GM12878 (cell line): ENCODE measurements around the gene KCNA4. TPM values are rescaled to one million over a fixed set of nuclear protein-coding genes. Genes with fewer than 3 reads are reported as not detected.

ENCODE experiments used
- BACH1 ChIP-seq: fragments of 450-650 bp; IDR thresholded peaks from 2 replicates; pipeline ENCODE4 v1.6.1; 2017; ENCODE audit warnings: mild to moderate bottlenecking, borderline replicate concordance
- CBFB ChIP-seq: IDR thresholded peaks from 2 replicates; pipeline ENCODE4 v1.6.1; 2016; ENCODE audit warnings: antibody characterized with exemption, low read depth
- CBX5 ChIP-seq: sonication (generic); IDR thresholded peaks from 2 replicates; pipeline ENCODE4 v1.6.1; 2016; ENCODE audit warnings: low read depth, moderate library complexity, mild to moderate bottlenecking, inconsistent platforms
- FOXM1 ChIP-seq: IDR thresholded peaks from 2 replicates; pipeline ENCODE4 v1.6.1; 2012; ENCODE audit warnings: low read depth, mild to moderate bottlenecking, inconsistent platforms, low read length, moderate library complexity
- IRF4 ChIP-seq: IDR thresholded peaks from 2 replicates; pipeline ENCODE4 v1.6.1; 2011; ENCODE audit warnings: low read depth, low read length
- NFXL1 ChIP-seq: fragments of 450-650 bp; IDR thresholded peaks from 2 replicates; pipeline ENCODE4 v1.6.1; 2017; ENCODE audit warnings: antibody characterized with exemption, mild to moderate bottlenecking, borderline replicate concordance
- PAX8 ChIP-seq: fragments of 450-650 bp; IDR thresholded peaks from 2 replicates; pipeline ENCODE4 v1.6.1; 2017; ENCODE audit warnings: mild to moderate bottlenecking, moderate library complexity
- POLR2AphosphoS5 ChIP-seq: IDR thresholded peaks from 2 replicates; pipeline ENCODE4 v1.6.1; 2011; ENCODE audit warnings: mild to moderate bottlenecking, low read length, inconsistent platforms
- RELA ChIP-seq: fragments of 450-650 bp; IDR thresholded peaks from 2 replicates; pipeline ENCODE4 v1.8.0; 2014; ENCODE audit warnings: borderline replicate concordance; ENCODE audit not compliant: partially characterized antibody
- RFX5 ChIP-seq: IDR thresholded peaks from 2 replicates; pipeline ENCODE4 v1.6.1; 2011; ENCODE audit warnings: low read depth, low read length, improper control_type of control experiment
- SIN3A ChIP-seq: IDR thresholded peaks from 2 replicates; pipeline ENCODE4 v1.6.1; 2012; ENCODE audit warnings: low read depth, low read length, improper control_type of control experiment
- SMARCA5 ChIP-seq: fragments of 450-650 bp; IDR thresholded peaks from 2 replicates; pipeline ENCODE4 v1.6.1; 2017; ENCODE audit warnings: mild to moderate bottlenecking
- SP1 ChIP-seq: IDR thresholded peaks from one replicate; pipeline ENCODE4 v1.6.1; 2011; ENCODE audit warnings: low read depth, low read length
- SPI1 ChIP-seq: IDR thresholded peaks from 2 replicates; pipeline ENCODE4 v1.6.1; 2011; ENCODE audit warnings: low read depth, mild to moderate bottlenecking, low read length, moderate library complexity, borderline replicate concordance; ENCODE audit not compliant: insufficient read depth
- SREBF1 ChIP-seq: IDR thresholded peaks from 2 replicates; pipeline ENCODE4 v1.6.1; 2012; ENCODE audit warnings: mild to moderate bottlenecking, low read length
- TAF1 ChIP-seq: IDR thresholded peaks from 2 replicates; pipeline ENCODE4 v1.6.1; 2011; ENCODE audit warnings: mild to moderate bottlenecking, low read depth, low read length, borderline replicate concordance
- YY1 ChIP-seq: IDR thresholded peaks from 2 replicates; pipeline ENCODE4 v1.6.1; 2011; ENCODE audit warnings: low read depth, mild to moderate bottlenecking, low read length
- ZBED1 ChIP-seq: IDR thresholded peaks from 2 replicates; pipeline ENCODE4 v1.6.1; 2016; ENCODE audit warnings: borderline replicate concordance
- ZNF207 ChIP-seq: fragments of 450-650 bp; IDR thresholded peaks from 2 replicates; pipeline ENCODE4 v1.6.1; 2014; ENCODE audit warnings: antibody characterized with exemption, mild to moderate bottlenecking, borderline replicate concordance
- ZNF24 ChIP-seq: fragments of 450-650 bp; IDR thresholded peaks from 2 replicates; pipeline ENCODE4 v1.6.1; 2017; ENCODE audit warnings: antibody characterized with exemption, mild to moderate bottlenecking
- ZNF622 ChIP-seq: fragments of 450-650 bp; IDR thresholded peaks from 2 replicates; pipeline ENCODE4 v1.6.1; 2017; ENCODE audit warnings: mild to moderate bottlenecking, inconsistent platforms
- ZZZ3 ChIP-seq: IDR thresholded peaks from 2 replicates; pipeline ENCODE4 v1.6.1; 2011; ENCODE audit warnings: low read depth; ENCODE audit not compliant: control insufficient read depth, insufficient read length
- polyA plus RNA-seq, 11 experiments: library from polyadenylated mRNA; depleted of rRNA in 4 of 11; unstranded in 6 of 11; stranded (reverse) in 5 of 11; fragments of >200 nt; fragmentation: Nextera tagmentation in 4 of 11; fragmentation: Illumina TruSeq in 1 of 11; extraction: Ambion mirVana in 4 of 11; extraction: Trizol in 1 of 11; gene quantifications; 1 replicate in 1 of 11; 2 replicates in 10 of 11; pipeline versions ENCODE4 v1.2.1 to v1.2.3, GENCODE V29; 2011 to 2016; ENCODE audit warnings: inconsistent platforms in 2 of 11, missing spikeins in 2 of 11, low read depth in 1 of 11
- total RNA-seq, 4 experiments: library from RNA; depleted of rRNA in 3 of 4; stranded (reverse); fragments of >200 nt in 3 of 4; fragmentation: Illumina TruSeq in 1 of 4; extraction: Trizol in 1 of 4; gene quantifications; 2 replicates each; pipeline versions ENCODE4 v1.2.1 to v1.2.3, GENCODE V29; 2013 to 2021
- TF ChIP-seq, protein P1 (sequence below): fragments of 450-650 bp; IDR thresholded peaks from 2 replicates; pipeline ENCODE4 v1.6.1; 2017; ENCODE audit warnings: low read depth, mild to moderate bottlenecking, moderate library complexity
- TF ChIP-seq, protein P2 (sequence below): fragments of 450-650 bp; IDR thresholded peaks from 2 replicates; pipeline ENCODE4 v1.6.1; 2016; ENCODE audit warnings: mild to moderate bottlenecking
- TF ChIP-seq, protein P3 (sequence below): fragments of 450-650 bp; IDR thresholded peaks from 2 replicates; pipeline ENCODE4 v1.6.1; 2016; ENCODE audit warnings: mild to moderate bottlenecking

Gene KCNA4
- total and polyA plus RNA-seq, 10 of the 15 experiments (the other 5 are each of a cell fraction or from before 2014, with no cell fraction given), result not detected

DNA sequence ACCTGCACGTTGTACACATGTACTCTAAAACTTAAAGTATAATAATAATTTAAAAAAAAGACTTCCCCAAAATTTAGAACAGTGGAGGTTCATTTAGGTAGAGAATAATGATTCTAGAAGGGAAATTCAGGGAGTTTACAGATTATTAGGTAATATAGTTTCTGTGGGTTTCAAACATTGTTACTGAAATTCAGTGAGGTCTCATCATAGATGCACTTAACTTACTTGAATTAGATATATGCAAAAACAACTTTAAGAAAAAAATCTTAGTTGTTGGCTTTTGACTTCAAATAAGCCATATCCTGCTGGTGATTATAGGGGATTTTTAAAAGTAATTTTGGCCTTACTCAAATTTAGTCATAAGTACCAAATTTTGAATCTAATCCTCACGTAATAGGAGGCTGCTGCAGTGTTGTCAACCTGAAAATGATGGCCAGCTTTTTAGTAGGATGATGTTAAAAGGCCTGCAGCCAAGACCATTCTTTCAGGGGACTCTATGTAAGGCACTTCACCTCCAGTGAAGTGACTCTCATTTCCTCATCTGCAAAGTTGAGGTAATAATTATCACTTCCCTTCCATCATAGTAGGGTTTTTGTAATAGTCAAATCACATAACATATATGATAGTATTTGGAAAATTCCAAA is 42.5 kb upstream of the KCNA4 start (continued):
- TF ChIP-seq, protein P1, sequence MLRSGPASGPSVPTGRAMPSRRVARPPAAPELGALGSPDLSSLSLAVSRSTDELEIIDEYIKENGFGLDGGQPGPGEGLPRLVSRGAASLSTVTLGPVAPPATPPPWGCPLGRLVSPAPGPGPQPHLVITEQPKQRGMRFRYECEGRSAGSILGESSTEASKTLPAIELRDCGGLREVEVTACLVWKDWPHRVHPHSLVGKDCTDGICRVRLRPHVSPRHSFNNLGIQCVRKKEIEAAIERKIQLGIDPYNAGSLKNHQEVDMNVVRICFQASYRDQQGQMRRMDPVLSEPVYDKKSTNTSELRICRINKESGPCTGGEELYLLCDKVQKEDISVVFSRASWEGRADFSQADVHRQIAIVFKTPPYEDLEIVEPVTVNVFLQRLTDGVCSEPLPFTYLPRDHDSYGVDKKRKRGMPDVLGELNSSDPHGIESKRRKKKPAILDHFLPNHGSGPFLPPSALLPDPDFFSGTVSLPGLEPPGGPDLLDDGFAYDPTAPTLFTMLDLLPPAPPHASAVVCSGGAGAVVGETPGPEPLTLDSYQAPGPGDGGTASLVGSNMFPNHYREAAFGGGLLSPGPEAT, result peak; percentile 43; the same call in 1 of the 2 replicates
- TF ChIP-seq TAF1, result no peak
- TF ChIP-seq CBFB, result no peak
- TF ChIP-seq SP1, result no peak
- no peak for TF ChIP-seq IRF4
- no peak for TF ChIP-seq SIN3A
- TF ChIP-seq RFX5, result no peak
- no peak for TF ChIP-seq ZNF622
- TF ChIP-seq FOXM1, result peak; percentile 43; the same call in 1 of the 2 replicates
- TF ChIP-seq POLR2AphosphoS5, result no peak
- TF ChIP-seq SMARCA5, result no peak
- no peak for TF ChIP-seq YY1
- TF ChIP-seq CBX5, result no peak
- TF ChIP-seq ZNF24, result no peak
- no peak for TF ChIP-seq ZZZ3
- no peak for TF ChIP-seq SREBF1
- no peak for TF ChIP-seq NFXL1
- TF ChIP-seq, protein P2, sequence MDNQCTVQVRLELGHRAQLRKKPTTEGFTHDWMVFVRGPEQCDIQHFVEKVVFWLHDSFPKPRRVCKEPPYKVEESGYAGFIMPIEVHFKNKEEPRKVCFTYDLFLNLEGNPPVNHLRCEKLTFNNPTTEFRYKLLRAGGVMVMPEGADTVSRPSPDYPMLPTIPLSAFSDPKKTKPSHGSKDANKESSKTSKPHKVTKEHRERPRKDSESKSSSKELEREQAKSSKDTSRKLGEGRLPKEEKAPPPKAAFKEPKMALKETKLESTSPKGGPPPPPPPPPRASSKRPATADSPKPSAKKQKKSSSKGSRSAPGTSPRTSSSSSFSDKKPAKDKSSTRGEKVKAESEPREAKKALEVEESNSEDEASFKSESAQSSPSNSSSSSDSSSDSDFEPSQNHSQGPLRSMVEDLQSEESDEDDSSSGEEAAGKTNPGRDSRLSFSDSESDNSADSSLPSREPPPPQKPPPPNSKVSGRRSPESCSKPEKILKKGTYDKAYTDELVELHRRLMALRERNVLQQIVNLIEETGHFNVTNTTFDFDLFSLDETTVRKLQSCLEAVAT, result no peak
- TF ChIP-seq RELA, result no peak
- TF ChIP-seq ZNF207, result no peak
- TF ChIP-seq, protein P3, sequence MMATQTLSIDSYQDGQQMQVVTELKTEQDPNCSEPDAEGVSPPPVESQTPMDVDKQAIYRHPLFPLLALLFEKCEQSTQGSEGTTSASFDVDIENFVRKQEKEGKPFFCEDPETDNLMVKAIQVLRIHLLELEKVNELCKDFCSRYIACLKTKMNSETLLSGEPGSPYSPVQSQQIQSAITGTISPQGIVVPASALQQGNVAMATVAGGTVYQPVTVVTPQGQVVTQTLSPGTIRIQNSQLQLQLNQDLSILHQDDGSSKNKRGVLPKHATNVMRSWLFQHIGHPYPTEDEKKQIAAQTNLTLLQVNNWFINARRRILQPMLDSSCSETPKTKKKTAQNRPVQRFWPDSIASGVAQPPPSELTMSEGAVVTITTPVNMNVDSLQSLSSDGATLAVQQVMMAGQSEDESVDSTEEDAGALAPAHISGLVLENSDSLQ, result no peak
- TF ChIP-seq BACH1, result no peak
- no peak for TF ChIP-seq ZBED1
- no peak for TF ChIP-seq PAX8
- 0 out of 2 replicates have a peak, but pooled peaks have one; percentile 7 for TF ChIP-seq SPI1
